HG02571 (cell line): ENCODE results near the gene LKAAEAR1.

ENCODE experiments used
- ATAC-seq: cut with Tn5 transposase; IDR thresholded peaks from one replicate; pipeline ENCODE4 v1.9.1; 2021; ENCODE audit warnings: mild to moderate bottlenecking, moderate library complexity; ENCODE audit not compliant: unreplicated experiment

LKAAEAR1 gene

DNA sequence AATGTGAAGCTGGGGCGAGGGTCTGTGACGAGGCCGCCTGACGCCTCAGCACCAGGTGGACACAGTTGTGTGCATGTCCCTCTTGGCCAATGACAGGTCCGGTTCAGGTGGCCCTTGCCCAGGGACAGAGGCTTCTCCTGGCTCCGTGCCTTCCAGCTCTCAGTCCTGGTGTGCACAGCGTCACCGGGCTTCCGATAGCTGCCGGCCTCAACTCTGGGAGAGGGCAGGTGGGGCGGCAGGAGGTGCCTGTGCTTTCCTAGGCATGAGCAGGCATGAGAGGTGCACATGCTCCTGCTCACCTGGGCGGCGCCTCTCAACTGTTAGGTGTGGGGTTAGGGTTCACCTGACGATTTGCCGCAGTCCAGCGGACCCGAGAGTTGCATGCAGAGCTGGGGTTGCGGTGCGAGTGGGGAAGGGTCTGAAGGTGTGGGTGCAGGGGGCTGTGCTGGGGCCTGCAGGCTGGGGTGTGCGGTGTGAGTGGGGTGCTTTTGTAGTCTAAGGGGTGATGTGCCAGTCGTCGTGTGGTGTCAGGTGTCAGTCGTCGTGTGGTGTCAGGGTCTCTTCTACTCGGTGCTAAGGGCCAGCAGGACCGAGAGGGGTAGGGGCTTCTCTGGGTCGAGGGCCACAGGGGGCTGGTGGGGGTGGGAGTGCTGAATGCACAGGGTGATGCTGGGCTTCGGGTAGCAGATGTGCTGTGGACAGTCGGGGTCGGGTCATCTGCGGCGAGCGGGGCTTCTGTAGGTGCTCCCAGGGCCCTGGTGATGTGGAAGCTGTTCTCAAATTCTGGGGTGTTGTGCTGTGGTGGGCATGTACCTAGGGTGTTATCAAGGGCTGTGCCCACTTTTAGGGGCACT is 31.0 kb downstream of the LKAAEAR1 start:
- ATAC-seq: no peak

DNA sequence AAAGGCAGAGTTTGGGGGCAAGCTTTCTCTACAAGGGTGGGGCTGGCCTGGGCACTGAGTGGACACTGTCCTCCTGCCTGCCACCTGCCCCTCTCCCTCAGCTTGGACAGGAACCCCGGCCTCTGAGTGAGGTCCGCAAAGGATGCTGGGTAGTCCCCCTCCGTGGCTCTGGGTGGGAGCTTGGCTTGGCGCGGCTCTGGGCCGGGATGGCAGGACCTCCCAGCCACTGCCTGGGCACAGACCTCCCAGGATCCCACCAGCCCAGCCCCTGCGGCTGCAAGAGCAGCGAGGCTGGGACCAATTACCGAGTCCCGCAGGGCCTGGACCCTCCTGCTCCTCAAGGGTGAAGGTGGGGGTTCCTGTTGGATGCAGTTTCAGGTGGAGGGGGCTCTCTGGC is 31.9 kb downstream of the LKAAEAR1 start:
- no peak for ATAC-seq

DNA sequence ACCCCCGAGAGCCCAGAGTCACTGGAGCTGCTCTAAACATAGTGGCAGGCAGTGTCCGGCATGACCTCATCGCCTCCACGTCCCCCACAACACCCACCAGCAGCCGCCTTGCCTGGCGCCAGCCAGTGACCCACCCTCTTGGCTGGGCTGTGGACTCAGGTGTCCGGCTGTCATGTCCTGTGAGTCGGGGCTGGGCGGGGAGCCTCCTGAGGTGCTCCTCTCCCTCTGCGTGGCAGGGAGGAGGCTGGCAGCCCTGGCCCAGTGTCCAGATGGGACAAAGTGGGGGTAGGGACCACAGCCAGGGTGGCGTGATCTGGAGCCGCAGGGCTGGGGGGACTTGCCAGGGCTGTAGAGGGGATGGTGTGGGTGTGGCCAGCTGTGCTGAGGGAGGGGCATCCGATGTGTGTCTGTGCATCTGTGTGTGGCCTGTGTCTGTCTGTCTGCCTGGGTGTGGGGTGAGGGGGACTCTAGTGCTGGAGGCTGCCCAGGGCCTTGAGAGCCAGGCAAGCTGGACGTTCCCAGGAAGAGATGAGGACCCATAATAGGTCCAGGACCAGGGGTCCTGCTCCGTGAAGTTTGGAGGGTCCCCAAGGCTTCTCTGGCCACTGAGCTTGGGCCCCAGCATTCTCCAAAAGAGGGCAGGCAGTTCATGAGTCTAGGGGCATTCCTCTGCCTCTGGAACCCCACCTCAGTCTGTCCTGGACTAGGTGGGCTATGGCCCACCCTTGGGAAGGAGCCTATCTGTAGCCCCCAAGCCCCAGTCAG is 32.5 kb downstream of the LKAAEAR1 start:
- ATAC-seq: no peak

DNA sequence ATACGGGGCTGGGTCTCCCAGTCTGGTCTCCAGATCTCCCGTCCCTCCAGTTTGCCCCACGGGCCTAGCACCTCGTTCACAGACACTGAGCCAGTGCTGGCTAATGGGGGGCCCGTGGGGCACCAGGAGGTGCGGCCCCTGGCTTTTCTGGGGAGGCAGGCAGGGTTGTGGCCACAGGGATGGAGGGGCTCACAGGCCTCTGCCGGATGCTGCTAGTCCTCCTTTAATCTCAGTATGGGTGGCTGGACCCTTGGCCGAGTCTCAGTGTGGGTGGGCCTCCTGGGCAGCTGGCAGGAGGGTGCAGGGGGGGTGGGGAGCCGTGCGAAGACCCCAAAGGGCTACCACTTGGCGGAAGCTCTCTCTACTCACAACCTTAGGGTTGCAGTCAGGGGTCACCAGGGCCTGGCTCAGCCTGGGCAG is 33.2 kb downstream of the LKAAEAR1 start:
- no peak for ATAC-seq

GRCh38 chr20:64050261-64051032 is 33.8 kb downstream of the LKAAEAR1 start:
- ATAC-seq: no peak

DNA sequence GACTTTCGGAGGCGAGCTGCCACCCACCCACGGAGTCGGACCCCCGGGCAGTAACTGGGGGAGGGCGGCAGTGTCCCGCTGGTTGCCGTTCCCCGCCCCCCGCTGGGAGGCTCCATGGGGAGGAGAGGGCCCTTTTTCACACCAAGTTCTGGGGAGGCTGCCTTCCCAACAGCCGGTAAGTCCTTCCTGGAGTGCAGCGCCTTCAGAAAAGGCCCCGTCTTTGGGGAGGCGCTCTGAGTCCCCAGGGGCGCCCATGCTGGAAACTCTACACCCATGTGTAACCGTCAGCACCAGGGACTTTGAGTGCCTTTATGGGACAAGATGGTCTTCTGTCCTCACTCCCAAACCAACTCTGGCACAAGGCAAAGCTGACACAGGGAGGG is 34.3 kb downstream of the LKAAEAR1 start:
- no peak for ATAC-seq

DNA sequence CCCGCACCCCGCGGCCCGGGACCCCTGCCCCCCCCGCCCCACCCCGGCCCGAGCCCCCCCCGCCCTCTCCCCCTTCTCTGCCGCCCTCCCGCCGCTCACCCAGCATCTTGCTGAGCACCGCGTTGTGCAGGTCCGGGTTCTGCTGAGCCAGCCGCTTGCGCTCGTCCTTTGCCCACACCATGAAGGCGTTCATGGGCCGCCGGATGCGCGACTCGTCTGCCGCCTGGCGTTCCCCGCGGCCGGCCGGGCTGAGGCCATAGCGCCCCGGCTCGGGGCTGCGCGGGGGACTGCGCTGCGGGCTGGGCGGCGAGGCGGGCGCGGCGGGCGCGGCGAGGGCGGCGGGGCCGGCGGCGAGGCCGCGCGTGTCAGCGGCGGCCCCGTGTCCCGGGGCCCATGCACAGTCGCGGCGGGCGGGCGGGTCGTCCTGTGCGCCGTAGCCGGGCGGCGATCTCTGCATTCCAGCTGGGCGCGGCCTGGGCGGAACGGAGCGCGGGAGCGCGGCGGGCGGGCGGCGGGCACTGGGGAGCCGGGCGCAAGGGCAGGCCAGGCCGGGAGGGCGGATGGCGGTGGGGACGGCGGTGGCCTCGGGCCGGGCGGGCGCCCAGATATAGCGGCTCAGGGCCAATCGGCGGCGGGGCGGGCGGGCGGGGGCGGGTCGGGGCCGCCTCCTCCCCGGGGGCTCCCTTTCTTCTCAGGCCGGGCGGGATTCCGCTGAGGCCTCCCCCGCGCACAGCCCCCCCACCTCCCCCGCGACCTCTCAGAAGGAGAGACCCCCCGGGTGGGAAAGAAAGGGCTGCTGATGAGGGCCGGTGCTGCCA is 34.9 kb downstream of the LKAAEAR1 start, which contains the start of gene SOX18:
SOX18 (minus strand) TSS at position 580 of the 818 bp plus-strand sequence; CDS start at position 457, 123 bp downstream.
- ATAC-seq: no peak

- no peak for ATAC-seq
Observed at GRCh38 chr20:64048402-64049044, 35.7 kb downstream of the LKAAEAR1 start.

DNA sequence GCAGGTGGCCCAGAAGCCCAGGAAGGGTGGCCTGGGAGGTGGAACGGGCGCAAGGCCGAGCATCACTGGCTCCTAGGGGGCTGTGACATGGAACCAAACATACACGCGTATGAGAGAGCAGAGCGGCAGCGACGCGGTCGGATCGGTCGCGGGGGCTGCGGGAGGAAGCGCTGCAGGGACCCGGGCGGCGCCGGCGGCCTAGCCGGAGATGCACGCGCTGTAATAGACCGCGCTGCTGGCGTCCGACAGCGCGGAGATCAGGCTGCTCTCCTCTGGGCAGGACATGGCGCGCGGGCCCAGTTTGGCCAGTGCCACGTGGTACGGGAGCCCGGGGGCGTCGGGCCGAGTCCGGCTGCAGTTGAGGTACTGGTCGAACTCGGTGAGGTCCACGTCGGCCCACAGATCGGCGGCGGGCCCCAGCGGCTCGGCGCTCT is 36.2 kb downstream of the LKAAEAR1 start:
- ATAC-seq: no peak

- no peak for ATAC-seq
Observed at GRCh38 chr20:64047046-64047389, 37.2 kb downstream of the LKAAEAR1 start.

- ATAC-seq: no peak
Observed at GRCh38 chr20:64045346-64046011, 38.7 kb downstream of the LKAAEAR1 start.

GRCh38 chr20:64044484-64045247 is 39.5 kb downstream of the LKAAEAR1 start:
- no peak for ATAC-seq

GRCh38 chr20:64043768-64044167 is 40.4 kb downstream of the LKAAEAR1 start:
- ATAC-seq: no peak

GRCh38 chr20:64042054-64042781 is 42.0 kb downstream of the LKAAEAR1 start:
- no peak for ATAC-seq

- no peak for ATAC-seq
Observed at GRCh38 chr20:64041781-64042053, 42.5 kb downstream of the LKAAEAR1 start.

DNA sequence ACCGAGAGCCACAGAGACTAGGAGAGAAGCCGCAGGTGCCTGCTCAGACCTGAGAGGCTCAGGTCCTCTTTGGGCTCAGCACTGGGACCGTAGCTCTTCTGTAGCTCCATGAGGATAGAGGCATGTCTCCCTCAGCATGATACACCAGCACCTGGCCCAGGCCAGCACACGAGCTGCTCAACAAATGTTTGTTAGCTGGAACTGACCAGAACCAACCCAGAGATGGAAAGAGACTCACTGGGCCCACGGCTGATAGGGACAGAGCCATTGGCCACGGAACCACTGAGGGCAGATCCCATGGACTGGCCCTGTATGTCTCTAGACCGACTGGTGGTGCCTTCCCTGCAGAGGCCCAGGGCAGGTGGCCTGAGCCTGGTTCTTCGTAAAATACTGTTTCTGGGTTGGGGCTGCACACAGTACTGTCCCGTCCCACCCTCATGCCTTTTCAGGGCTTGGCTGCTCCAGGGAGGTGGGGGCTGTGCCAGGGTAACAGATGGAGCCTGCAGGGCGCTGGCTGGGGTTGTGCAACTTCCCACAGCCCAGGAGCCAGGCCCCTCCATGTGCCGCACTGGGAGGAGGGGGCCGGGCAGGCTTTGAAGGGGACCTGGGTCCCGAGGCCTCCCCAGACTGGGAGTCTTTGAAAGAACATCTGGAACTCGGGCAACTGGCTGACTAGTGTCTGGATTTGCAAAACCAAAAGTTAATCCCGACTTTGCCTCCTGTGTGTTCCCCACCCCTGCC is 43.0 kb downstream of the LKAAEAR1 start:
- ATAC-seq: no peak

GRCh38 chr20:64040231-64041039 is 43.8 kb downstream of the LKAAEAR1 start:
- no peak for ATAC-seq
